HEK293 (cell line): ENCODE data around the gene MTHFD1L.

Source experiments
- CTCF ChIA-PET: fragments of 350-600 bp; formaldehyde crosslinking; extraction: SDS; loops from one replicate; lab custom pipeline; 2021; ENCODE audit warnings: antibody characterized with exemption; lab: Yijun Ruan, JAX
- POLR2A ChIA-PET: fragments of 300-600 bp; formaldehyde crosslinking; extraction: SDS; loops from one replicate; lab custom pipeline; 2020; ENCODE audit warnings: antibody characterized with exemption, inconsistent platforms; lab: Yijun Ruan, JAX
- H3K27ac ChIP-seq: fragments of 200-500 bp; sonication (Bioruptor generic); 2 replicates; pipeline ENCODE4 v1.5.1; 2014; ENCODE audit warnings: low read depth, low read length, control low read depth, inconsistent platforms; ENCODE audit errors: extremely low read depth
- H3K36me3 ChIP-seq, 2 experiments: fragments of 200-500 bp in 1 of 2; sonication (Bioruptor generic) in 1 of 2; 1 replicate in 1 of 2; 2 replicates in 1 of 2; pipeline ENCODE4 v1.5.1; 2014 to 2017; ENCODE audit warnings: inconsistent platforms in 2 of 2, low read length in 2 of 2; ENCODE audit not compliant: control insufficient read depth in 2 of 2, insufficient read depth in 1 of 2
- H3K4me1 ChIP-seq: fragments of 200-500 bp; sonication (Bioruptor generic); 2 replicates; pipeline ENCODE4 v1.5.1; 2014; ENCODE audit warnings: mild to moderate bottlenecking, low read length, inconsistent platforms; ENCODE audit not compliant: control insufficient read depth, insufficient read depth
- H3K4me3 ChIP-seq: 2 replicates; pipeline ENCODE4 v1.5.1; 2011; ENCODE audit warnings: low read depth, mild to moderate bottlenecking, control low read depth, low read length, moderate library complexity
- H3K9me3 ChIP-seq: fragments of 200-500 bp; sonication (Bioruptor generic); 2 replicates; pipeline ENCODE4 v1.5.1; 2014; ENCODE audit warnings: low read depth, low read length, inconsistent platforms; ENCODE audit not compliant: control insufficient read depth, insufficient read depth
- BCL11B ChIP-seq: fragments of 450-650 bp; formaldehyde crosslinking; IDR thresholded peaks from 2 replicates; pipeline ENCODE4 v1.5.1; 2016; ENCODE audit warnings: low read depth, missing biosample characterization, missing genetic modification characterization
- KLF17 ChIP-seq: fragments of 450-650 bp; formaldehyde crosslinking; IDR thresholded peaks from 2 replicates; pipeline ENCODE4 v1.5.1; 2016; ENCODE audit warnings: missing biosample characterization, missing genetic modification characterization
- SP7 ChIP-seq: fragments of 450-650 bp; formaldehyde crosslinking; IDR thresholded peaks from 2 replicates; pipeline ENCODE4 v1.5.1; 2016; ENCODE audit warnings: missing biosample characterization, missing genetic modification characterization
- ZFHX2 ChIP-seq: fragments of 450-650 bp; formaldehyde crosslinking; conservative IDR thresholded peaks from 2 replicates; pipeline ENCODE4 v1.5.1; 2016; ENCODE audit warnings: missing biosample characterization, missing genetic modification characterization
- ZFP69B ChIP-seq: fragments of 450-650 bp; formaldehyde crosslinking; IDR thresholded peaks from 2 replicates; pipeline ENCODE4 v1.5.1; 2016; ENCODE audit warnings: missing biosample characterization, missing genetic modification characterization
- ZNF10 ChIP-seq: fragments of 450-650 bp; formaldehyde crosslinking; IDR thresholded peaks from 2 replicates; pipeline ENCODE4 v1.5.1; 2017; ENCODE audit warnings: missing biosample characterization, missing genetic modification characterization
- ZNF114 ChIP-seq: fragments of 450-650 bp; formaldehyde crosslinking; IDR thresholded peaks from 2 replicates; pipeline ENCODE4 v1.5.0; 2017; ENCODE audit warnings: missing biosample characterization, missing genetic modification characterization
- ZNF132 ChIP-seq: fragments of 450-650 bp; formaldehyde crosslinking; IDR thresholded peaks from 2 replicates; pipeline ENCODE4 v1.5.1; 2017; ENCODE audit warnings: missing biosample characterization, missing genetic modification characterization, borderline replicate concordance
- ZNF140 ChIP-seq: fragments of 450-650 bp; formaldehyde crosslinking; IDR thresholded peaks from 2 replicates; pipeline ENCODE4 v1.5.1; 2016; ENCODE audit warnings: missing biosample characterization, missing genetic modification characterization
- ZNF155 ChIP-seq: fragments of 450-650 bp; formaldehyde crosslinking; IDR thresholded peaks from 2 replicates; pipeline ENCODE4 v1.5.1; 2016; ENCODE audit warnings: missing biosample characterization, missing genetic modification characterization
- ZNF18 ChIP-seq: fragments of 450-650 bp; formaldehyde crosslinking; IDR thresholded peaks from 2 replicates; pipeline ENCODE4 v1.5.1; 2016; ENCODE audit warnings: missing biosample characterization, missing genetic modification characterization
- ZNF239 ChIP-seq: fragments of 450-650 bp; formaldehyde crosslinking; IDR thresholded peaks from 2 replicates; pipeline ENCODE4 v1.5.1; 2016; ENCODE audit warnings: missing biosample characterization, missing genetic modification characterization
- ZNF280D ChIP-seq: fragments of 450-650 bp; formaldehyde crosslinking; IDR thresholded peaks from 2 replicates; pipeline ENCODE4 v1.5.1; 2016; ENCODE audit warnings: missing biosample characterization, missing genetic modification characterization
- ZNF324 ChIP-seq: fragments of 450-650 bp; formaldehyde crosslinking; IDR thresholded peaks from 2 replicates; pipeline ENCODE4 v1.5.1; 2016; ENCODE audit warnings: missing biosample characterization, missing genetic modification characterization
- ZNF350 ChIP-seq: fragments of 450-650 bp; formaldehyde crosslinking; IDR thresholded peaks from 2 replicates; pipeline ENCODE4 v1.5.0; 2017; ENCODE audit warnings: missing biosample characterization, mild to moderate bottlenecking, missing genetic modification characterization
- ZNF416 ChIP-seq: fragments of 450-650 bp; formaldehyde crosslinking; IDR thresholded peaks from 2 replicates; pipeline ENCODE4 v1.5.1; 2016; ENCODE audit warnings: missing biosample characterization, missing genetic modification characterization
- ZNF433 ChIP-seq: fragments of 450-650 bp; formaldehyde crosslinking; IDR thresholded peaks from 2 replicates; pipeline ENCODE4 v1.5.1; 2016; ENCODE audit warnings: missing biosample characterization, missing genetic modification characterization, low read depth
- ZNF48 ChIP-seq: fragments of 450-650 bp; formaldehyde crosslinking; IDR thresholded peaks from 2 replicates; pipeline ENCODE4 v1.5.1; 2016; ENCODE audit warnings: missing biosample characterization, missing genetic modification characterization
- ZNF585B ChIP-seq: fragments of 450-650 bp; formaldehyde crosslinking; IDR thresholded peaks from 2 replicates; pipeline ENCODE4 v1.5.1; 2016; ENCODE audit warnings: missing biosample characterization, missing genetic modification characterization
- ZNF626 ChIP-seq: fragments of 450-650 bp; sonication (Bioruptor Pico); formaldehyde crosslinking; IDR thresholded peaks from 2 replicates; pipeline ENCODE4 v1.5.1; 2018; ENCODE audit warnings: missing biosample characterization, missing genetic modification characterization, inconsistent platforms
- ZNF76 ChIP-seq: fragments of 450-650 bp; formaldehyde crosslinking; IDR thresholded peaks from 2 replicates; pipeline ENCODE4; 2016; ENCODE audit warnings: low read depth, missing biosample characterization, missing genetic modification characterization, borderline replicate concordance
- ZNF776 ChIP-seq: fragments of 450-650 bp; formaldehyde crosslinking; IDR thresholded peaks from 2 replicates; pipeline ENCODE4 v1.5.0; 2017; ENCODE audit warnings: missing biosample characterization, missing genetic modification characterization, borderline replicate concordance
- ZNF777 ChIP-seq: fragments of 450-650 bp; formaldehyde crosslinking; IDR thresholded peaks from 2 replicates; pipeline ENCODE4 v1.5.1; 2017; ENCODE audit warnings: missing biosample characterization, missing genetic modification characterization, borderline replicate concordance
- ZSCAN16 ChIP-seq: fragments of 450-650 bp; formaldehyde crosslinking; IDR thresholded peaks from 2 replicates; pipeline ENCODE4 v1.5.1; 2016; ENCODE audit warnings: missing biosample characterization, missing genetic modification characterization
- TF ChIP-seq, protein P1 (sequence below): fragments of 450-650 bp; formaldehyde crosslinking; IDR thresholded peaks from 2 replicates; pipeline ENCODE4 v1.5.1; 2016; ENCODE audit warnings: missing biosample characterization, missing genetic modification characterization
- TF ChIP-seq, protein P2 (sequence below): fragments of 450-650 bp; formaldehyde crosslinking; IDR thresholded peaks from 2 replicates; pipeline ENCODE4 v1.5.1; 2016; ENCODE audit warnings: missing biosample characterization, missing genetic modification characterization
- TF ChIP-seq, protein P3 (sequence below): fragments of 450-650 bp; formaldehyde crosslinking; IDR thresholded peaks from 2 replicates; pipeline ENCODE4 v1.5.1; 2017; ENCODE audit warnings: missing biosample characterization, missing genetic modification characterization

MTHFD1L gene

GRCh38 chr6:150841697-150842096, 23.8 kb upstream of the MTHFD1L start:
- H3K9me3 ChIP-seq: no peaks in the 10 kb centered on the region
- no peak overlapping the region for H3K27ac ChIP-seq
- H3K4me3 ChIP-seq: no peak overlapping the region
- POLR2A ChIA-PET: no interaction called here
- CTCF ChIA-PET: interaction anchor here (0.6 to 0.7 kb wide), 2 partner anchors 12 to 484 kb away, joined by 3 to 5 read pairs; no protein-coding TSS in a partner anchor
- TF ChIP-seq ZNF10 (tag by site-specific recombination) (no peak), ZNF155 (no peak), ZNF132 (tag by site-specific recombination) (no peak), ZNF777 (tag by site-specific recombination) (no peak), ZNF140 (no peak), ZNF76 (tag by site-specific recombination) (no peak), ZNF114 (tag by site-specific recombination) (no peak), ZNF626 (no peak), ZNF776 (tag by site-specific recombination) (no peak), ZFHX2 (tag by site-specific recombination) (no peak), ZSCAN16 (tag by site-specific recombination) (no peak), ZNF433 (tag by site-specific recombination) (no peak), ZNF585B (tag by site-specific recombination) (no peak), SP7 (tag by site-specific recombination) (no peak), ZNF18 (no peak), ZNF350 (tag by site-specific recombination) (no peak)
- TF ChIP-seq, protein P1, sequence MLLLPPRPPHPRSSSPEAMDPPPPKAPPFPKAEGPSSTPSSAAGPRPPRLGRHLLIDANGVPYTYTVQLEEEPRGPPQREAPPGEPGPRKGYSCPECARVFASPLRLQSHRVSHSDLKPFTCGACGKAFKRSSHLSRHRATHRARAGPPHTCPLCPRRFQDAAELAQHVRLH (tag by site-specific recombination): no peak
- TF ChIP-seq, protein P2, sequence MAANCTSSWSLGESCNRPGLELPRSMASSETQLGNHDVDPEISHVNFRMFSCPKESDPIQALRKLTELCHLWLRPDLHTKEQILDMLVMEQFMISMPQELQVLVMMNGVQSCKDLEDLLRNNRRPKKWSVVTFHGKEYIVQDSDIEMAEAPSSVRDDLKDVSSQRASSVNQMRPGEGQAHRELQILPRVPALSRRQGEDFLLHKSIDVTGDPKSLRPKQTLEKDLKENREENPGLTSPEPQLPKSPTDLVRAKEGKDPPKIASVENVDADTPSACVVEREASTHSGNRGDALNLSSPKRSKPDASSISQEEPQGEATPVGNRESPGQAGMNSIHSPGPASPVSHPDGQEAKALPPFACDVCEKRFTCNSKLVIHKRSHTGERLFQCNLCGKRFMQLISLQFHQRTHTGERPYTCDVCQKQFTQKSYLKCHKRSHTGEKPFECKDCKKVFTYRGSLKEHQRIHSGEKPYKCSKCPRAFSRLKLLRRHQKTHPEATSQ (tag by site-specific recombination): no peak
- 0 out of 2 replicates have a peak, but pooled peaks cover 2% of the 10 kb centered on the region for H3K4me1 ChIP-seq
- peaks cover 0 to 15% of the 10 kb centered on the region in 2 experiments; a peak in 2 of 3 replicates for H3K36me3 ChIP-seq

- H3K4me3 ChIP-seq: no peak overlapping the region
- H3K4me1 ChIP-seq: 0 out of 2 replicates have a peak, but pooled peaks cover 2% of the 10 kb centered on the region
- no peak overlapping the region for H3K27ac ChIP-seq
- ChIA-PET POLR2A (interaction anchor here (0.6 kb wide), 1 partner anchor 26 kb away, joined by 3 read pairs; no protein-coding TSS in a partner anchor), CTCF (interaction anchor here (0.7 kb wide), 1 partner anchor 27 kb away, joined by 3 read pairs; no protein-coding TSS in a partner anchor)
- H3K9me3 ChIP-seq: no peaks in the 10 kb centered on the region
- H3K36me3 ChIP-seq: peaks cover 0 to 15% of the 10 kb centered on the region in 2 experiments; a peak in 1 of 3 replicates
- TF ChIP-seq ZNF48 (tag by site-specific recombination) (no peak), SP7 (tag by site-specific recombination) (no peak), ZNF324 (no peak), ZNF416 (tag by site-specific recombination) (no peak), BCL11B (tag by site-specific recombination) (no peak), ZNF239 (tag by site-specific recombination) (no peak), KLF17 (no peak), ZFP69B (tag by site-specific recombination) (no peak), ZNF280D (tag by site-specific recombination) (no peak)
- TF ChIP-seq, protein P3, sequence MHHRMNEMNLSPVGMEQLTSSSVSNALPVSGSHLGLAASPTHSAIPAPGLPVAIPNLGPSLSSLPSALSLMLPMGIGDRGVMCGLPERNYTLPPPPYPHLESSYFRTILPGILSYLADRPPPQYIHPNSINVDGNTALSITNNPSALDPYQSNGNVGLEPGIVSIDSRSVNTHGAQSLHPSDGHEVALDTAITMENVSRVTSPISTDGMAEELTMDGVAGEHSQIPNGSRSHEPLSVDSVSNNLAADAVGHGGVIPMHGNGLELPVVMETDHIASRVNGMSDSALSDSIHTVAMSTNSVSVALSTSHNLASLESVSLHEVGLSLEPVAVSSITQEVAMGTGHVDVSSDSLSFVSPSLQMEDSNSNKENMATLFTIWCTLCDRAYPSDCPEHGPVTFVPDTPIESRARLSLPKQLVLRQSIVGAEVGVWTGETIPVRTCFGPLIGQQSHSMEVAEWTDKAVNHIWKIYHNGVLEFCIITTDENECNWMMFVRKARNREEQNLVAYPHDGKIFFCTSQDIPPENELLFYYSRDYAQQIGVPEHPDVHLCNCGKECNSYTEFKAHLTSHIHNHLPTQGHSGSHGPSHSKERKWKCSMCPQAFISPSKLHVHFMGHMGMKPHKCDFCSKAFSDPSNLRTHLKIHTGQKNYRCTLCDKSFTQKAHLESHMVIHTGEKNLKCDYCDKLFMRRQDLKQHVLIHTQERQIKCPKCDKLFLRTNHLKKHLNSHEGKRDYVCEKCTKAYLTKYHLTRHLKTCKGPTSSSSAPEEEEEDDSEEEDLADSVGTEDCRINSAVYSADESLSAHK: no peak
Observed at GRCh38 chr6:150844371-150844770, 21.1 kb upstream of the MTHFD1L start.
